PC-3 (cell line): ENCODE data around the gene IL1B.

Experiments used
- CTCF ChIP-seq: fragments of 300-600 bp; sonication (generic); conservative IDR thresholded peaks from 2 replicates; pipeline ENCODE4 v1.5.1; 2017; ENCODE audit warnings: antibody characterized with exemption, low read depth, mild to moderate bottlenecking, low read length
- EZH2 ChIP-seq: fragments of 300-600 bp; sonication (generic); IDR thresholded peaks from one replicate; pipeline ENCODE4 v1.6.1; 2017; ENCODE audit warnings: antibody characterized with exemption, mild to moderate bottlenecking, low read length; ENCODE audit not compliant: unreplicated experiment
- EZH2phosphoT487 ChIP-seq: fragments of 300-600 bp; sonication (generic); IDR thresholded peaks from 2 replicates; pipeline ENCODE4 v1.6.1; 2018; ENCODE audit warnings: mild to moderate bottlenecking, antibody characterized with exemption, low read length, borderline replicate concordance

GRCh38 chr2:112831946-112832840, 4.4 kb downstream of the IL1B start:
- no peak for TF ChIP-seq EZH2phosphoT487
- TF ChIP-seq CTCF, result no peak
- no peak for TF ChIP-seq EZH2
